ENCODE results near the gene SLC25A44. TPM values are rescaled to one million over a fixed set of nuclear protein-coding genes. Genes with fewer than 3 reads are reported as not detected.
A peak's percentile ranks its signal among the peaks of the same experiment; 100 is the strongest.

SLC25A44 gene
- total RNA-seq, 1 experiment from 2014 or later = 28.1 TPM

DNA sequence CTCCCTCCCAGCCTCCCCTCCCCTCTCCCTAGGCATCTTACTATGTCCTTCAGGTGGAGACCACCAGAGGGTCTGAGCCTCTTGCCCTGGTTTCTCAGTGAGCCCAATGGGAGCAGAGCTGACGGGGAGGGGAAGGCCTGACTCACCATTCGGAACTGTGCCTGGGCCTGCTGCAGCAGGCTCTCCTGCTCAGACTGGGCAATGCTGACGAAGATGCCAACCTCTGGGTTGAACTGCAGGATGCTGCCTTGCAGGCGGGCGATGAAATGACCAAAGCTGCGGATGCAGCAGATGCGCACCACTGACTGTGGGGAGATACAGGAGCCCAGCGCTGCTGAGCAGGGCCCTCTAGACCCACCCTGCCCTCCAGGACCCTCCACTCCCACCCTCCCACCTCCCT, 65.0 kb downstream of the SLC25A44 start:
- intact Hi-C loops (cut with micrococcal nuclease) = no loop called here
- Histone ChIP-seq H3K9ac (ENCODE audit: low read length) (no peak overlapping the region), H3K79me2 (ENCODE audit: low read length) (peaks cover 3% of the 10 kb centered on the region; the same call in 1 of the 2 replicates), H3K27me3 (ENCODE audit: low read length) (no peaks in the 10 kb centered on the region), H3K27ac (ENCODE audit: low read length) (no peak overlapping the region), H3K9me2 (replicated peaks; ENCODE audit: low read length) (no peaks in the 10 kb centered on the region), H4K20me1 (ENCODE audit: low read length) (0 out of 2 replicates have a peak, but pooled peaks cover 4% of the 10 kb centered on the region), H3K36me3 (ENCODE audit: low read depth, low read length) (peaks cover 66% of the 10 kb centered on the region), H2AFZ (ENCODE audit: low read length) (no peak overlapping the region), H3K4me2 (ENCODE audit: low read length) (no peak overlapping the region), H3F3A (ENCODE audit: low read length, unreplicated experiment) (peaks cover 9% of the 10 kb centered on the region), H3K9me3 (ENCODE audit: low read length) (no peaks in the 10 kb centered on the region), H3K4me1 (ENCODE audit: insufficient read depth, low read length) (peaks cover 20% of the 10 kb centered on the region), H3K4me3 (ENCODE audit: low read length) (no peak overlapping the region)
- ChIA-PET CTCF (no interaction called here), POLR2A (ENCODE audit: unreplicated experiment) (no interaction called here)
- ATAC-seq (no peak), DNase-seq (no peak)
- BruUV-seq (replicated peaks) = no TSS peak
- TF ChIP-seq, protein P1, sequence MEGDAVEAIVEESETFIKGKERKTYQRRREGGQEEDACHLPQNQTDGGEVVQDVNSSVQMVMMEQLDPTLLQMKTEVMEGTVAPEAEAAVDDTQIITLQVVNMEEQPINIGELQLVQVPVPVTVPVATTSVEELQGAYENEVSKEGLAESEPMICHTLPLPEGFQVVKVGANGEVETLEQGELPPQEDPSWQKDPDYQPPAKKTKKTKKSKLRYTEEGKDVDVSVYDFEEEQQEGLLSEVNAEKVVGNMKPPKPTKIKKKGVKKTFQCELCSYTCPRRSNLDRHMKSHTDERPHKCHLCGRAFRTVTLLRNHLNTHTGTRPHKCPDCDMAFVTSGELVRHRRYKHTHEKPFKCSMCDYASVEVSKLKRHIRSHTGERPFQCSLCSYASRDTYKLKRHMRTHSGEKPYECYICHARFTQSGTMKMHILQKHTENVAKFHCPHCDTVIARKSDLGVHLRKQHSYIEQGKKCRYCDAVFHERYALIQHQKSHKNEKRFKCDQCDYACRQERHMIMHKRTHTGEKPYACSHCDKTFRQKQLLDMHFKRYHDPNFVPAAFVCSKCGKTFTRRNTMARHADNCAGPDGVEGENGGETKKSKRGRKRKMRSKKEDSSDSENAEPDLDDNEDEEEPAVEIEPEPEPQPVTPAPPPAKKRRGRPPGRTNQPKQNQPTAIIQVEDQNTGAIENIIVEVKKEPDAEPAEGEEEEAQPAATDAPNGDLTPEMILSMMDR (conservative IDR thresholded peaks at IDR 0.05; ENCODE audit: low read depth, low read length) = no peak
- TF ChIP-seq EZH2phosphoT487 (IDR thresholded peaks at IDR 0.05; ENCODE audit: borderline replicate concordance, low read length) = no peak

DNA sequence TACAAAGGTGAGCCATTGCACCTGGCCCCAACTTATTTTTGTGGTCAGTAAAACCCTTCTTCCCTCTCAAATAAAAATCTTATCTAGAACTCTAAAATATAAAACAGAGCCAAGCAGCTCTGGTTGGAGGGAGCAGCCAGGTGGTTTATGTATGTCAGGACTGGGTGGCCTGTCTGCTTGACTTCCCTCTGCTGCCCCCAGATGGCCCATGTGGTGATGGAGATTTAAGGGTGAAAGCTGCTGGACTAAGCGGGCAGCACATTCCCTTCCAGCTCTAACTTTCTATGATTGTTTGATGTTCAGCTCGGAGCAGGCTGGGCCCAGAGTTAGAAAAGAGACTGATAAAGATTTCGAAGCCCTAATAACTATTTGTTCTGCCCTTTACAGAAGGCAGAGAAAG, 65.9 kb downstream of the SLC25A44 start:
- ChIA-PET POLR2A (ENCODE audit: unreplicated experiment) (no interaction called here), CTCF (no interaction called here)
- no peak for TF ChIP-seq EZH2 (IDR thresholded peaks at IDR 0.05; ENCODE audit: low read length, unreplicated experiment)
- TF ChIP-seq, protein P1 (conservative IDR thresholded peaks at IDR 0.05; ENCODE audit: low read depth, low read length) = peak; percentile 40; the same call in 1 of the 2 replicates

DNA sequence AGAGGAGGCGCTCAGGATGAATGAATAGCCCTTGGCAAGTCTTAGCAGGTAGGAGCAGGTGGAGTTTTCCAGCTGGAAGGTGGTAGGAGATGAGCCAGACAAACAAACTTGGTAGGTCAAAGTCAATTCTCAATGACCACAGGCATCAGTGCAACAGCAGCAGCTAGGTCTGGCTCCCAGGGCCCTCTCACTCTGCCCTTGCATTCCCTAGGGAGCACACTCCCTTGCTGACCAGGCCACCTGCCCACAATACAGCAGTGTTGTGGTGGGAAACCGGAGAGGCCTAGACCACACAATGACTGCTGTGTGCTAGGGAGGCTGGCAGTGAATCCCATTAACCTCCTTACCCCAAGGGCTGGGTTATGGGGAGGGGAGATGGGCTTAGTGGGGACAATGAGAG, 67.0 kb downstream of the SLC25A44 start:
- Histone ChIP-seq H3K4me3 (ENCODE audit: low read length) (no peak overlapping the region), H3K36me3 (ENCODE audit: low read depth, low read length) (peaks cover 74% of the 10 kb centered on the region), H3K79me2 (ENCODE audit: low read length) (peaks cover 3% of the 10 kb centered on the region; the same call in 1 of the 2 replicates), H3K27ac (ENCODE audit: low read length) (no peak overlapping the region), H3K27me3 (ENCODE audit: low read length) (no peaks in the 10 kb centered on the region), H3K9me3 (ENCODE audit: low read length) (no peaks in the 10 kb centered on the region), H3K9me2 (replicated peaks; ENCODE audit: low read length) (no peaks in the 10 kb centered on the region), H4K20me1 (ENCODE audit: low read length) (0 out of 2 replicates have a peak, but pooled peaks cover 4% of the 10 kb centered on the region), H2AFZ (ENCODE audit: low read length) (no peak overlapping the region), H3F3A (ENCODE audit: low read length, unreplicated experiment) (peaks cover 9% of the 10 kb centered on the region), H3K4me1 (ENCODE audit: insufficient read depth, low read length) (peaks cover 25% of the 10 kb centered on the region), H3K4me2 (ENCODE audit: low read length) (no peak overlapping the region), H3K9ac (ENCODE audit: low read length) (no peak overlapping the region)
- TF ChIP-seq EZH2 (IDR thresholded peaks at IDR 0.05; ENCODE audit: low read length, unreplicated experiment) (no peak), EZH2phosphoT487 (IDR thresholded peaks at IDR 0.05; ENCODE audit: borderline replicate concordance, low read length) (no peak)
- TF ChIP-seq, protein P1 (conservative IDR thresholded peaks at IDR 0.05; ENCODE audit: low read depth, low read length) = no peak
- ATAC-seq = no peak
- POLR2A ChIA-PET (ENCODE audit: unreplicated experiment) = no interaction called here
- CTCF ChIA-PET = no interaction called here
- BruUV-seq (replicated peaks) = no TSS peak
- no peak for DNase-seq
- intact Hi-C loops (cut with micrococcal nuclease) = no loop called here

More for the DNA sequence above, 65.9 kb downstream of the SLC25A44 start:
- H3K4me1 ChIP-seq (ENCODE audit: insufficient read depth, low read length) = peaks cover 25% of the 10 kb centered on the region
- BruUV-seq (replicated peaks) = no TSS peak
- no peak for DNase-seq
- no peaks in the 10 kb centered on the region for H3K9me2 ChIP-seq (replicated peaks; ENCODE audit: low read length)
- intact Hi-C loops (cut with micrococcal nuclease) = no loop called here
- H3K36me3 ChIP-seq (ENCODE audit: low read depth, low read length) = peaks cover 68% of the 10 kb centered on the region
- H3K27ac ChIP-seq (ENCODE audit: low read length) = no peak overlapping the region
- H3K4me3 ChIP-seq (ENCODE audit: low read length) = no peak overlapping the region
- H3K4me2 ChIP-seq (ENCODE audit: low read length) = no peak overlapping the region
- no peak overlapping the region for H2AFZ ChIP-seq (ENCODE audit: low read length)
- 0 out of 2 replicates have a peak, but pooled peaks cover 4% of the 10 kb centered on the region for H4K20me1 ChIP-seq (ENCODE audit: low read length)
- no peak for ATAC-seq
- no peak overlapping the region for H3K9ac ChIP-seq (ENCODE audit: low read length)
- no peaks in the 10 kb centered on the region for H3K9me3 ChIP-seq (ENCODE audit: low read length)
- peaks cover 3% of the 10 kb centered on the region; the same call in 1 of the 2 replicates for H3K79me2 ChIP-seq (ENCODE audit: low read length)
- H3F3A ChIP-seq (ENCODE audit: low read length, unreplicated experiment) = peaks cover 9% of the 10 kb centered on the region
- no peaks in the 10 kb centered on the region for H3K27me3 ChIP-seq (ENCODE audit: low read length)

Other genes with a start within 250 kb of the SLC25A44 start
- gene ARHGEF2, start 215.6 kb upstream of the SLC25A44 start, total RNA-seq (2014; rRNA removed) = 65.9 and 70.8 TPM in 2 replicates
- 282 and 293 TPM in 2 replicates for gene SSR2, start 173.2 kb upstream of the SLC25A44 start, total RNA-seq (2014; rRNA removed)
- gene UBQLN4, start 140.3 kb upstream of the SLC25A44 start, total RNA-seq (2014; rRNA removed) = 45.4 and 62.9 TPM in 2 replicates
- 130 TPM in 2 replicates for gene LAMTOR2, start 139.3 kb upstream of the SLC25A44 start, total RNA-seq (2014; rRNA removed)
- gene RAB25, start 132.9 kb upstream of the SLC25A44 start, total RNA-seq (2014; rRNA removed) = 18.1 and 18.5 TPM in 2 replicates
- 12.9 and 14.7 TPM in 2 replicates for gene MEX3A, start 111.6 kb upstream of the SLC25A44 start, total RNA-seq (2014; rRNA removed)
- 864 and 1,095 TPM in 2 replicates for gene LMNA, start 79.4 kb upstream of the SLC25A44 start, total RNA-seq (2014; rRNA removed)
- 5.8 and 13.1 TPM in 2 replicates for gene SEMA4A, start 40.5 kb upstream of the SLC25A44 start, total RNA-seq (2014; rRNA removed)
- gene PMF1, start 18.9 kb downstream of the SLC25A44 start, total RNA-seq (2014; rRNA removed) = 131 and 163 TPM in 2 replicates
- 0.35 and 2.5 TPM in 2 replicates for gene BGLAP, start 48.1 kb downstream of the SLC25A44 start, total RNA-seq (2014; rRNA removed)
- 6.6 and 7.2 TPM in 2 replicates for gene PAQR6, start 54.0 kb downstream of the SLC25A44 start, total RNA-seq (2014; rRNA removed)
- 126 and 130 TPM in 2 replicates for gene SMG5, start 88.7 kb downstream of the SLC25A44 start, total RNA-seq (2014; rRNA removed)
- gene TMEM79, start 90.2 kb downstream of the SLC25A44 start, total RNA-seq (2014; rRNA removed) = 8.1 and 11.2 TPM in 2 replicates
- 49.8 and 52.2 TPM in 2 replicates for gene GLMP, start 101.6 kb downstream of the SLC25A44 start, total RNA-seq (2014; rRNA removed)
- gene VHLL, start 105.2 kb downstream of the SLC25A44 start, total RNA-seq (2014; rRNA removed) = 1.1 TPM in 1 of 2 replicates, not detected in the other
- gene CCT3, start 144.2 kb downstream of the SLC25A44 start, total RNA-seq (2014; rRNA removed) = 666 and 692 TPM in 2 replicates
- gene TSACC, start 144.4 kb downstream of the SLC25A44 start, total RNA-seq (2014; rRNA removed) = 0.51 and 1.3 TPM in 2 replicates
- gene RHBG, start 175.1 kb downstream of the SLC25A44 start, total RNA-seq (2014; rRNA removed) = 0.26 TPM in 1 of 2 replicates, not detected in the other

Measured in PC-3 (cell line).